Endothelial cell of umbilical vein (primary cell): ENCODE data around the gene FRMD7. TPM values are rescaled to one million over a fixed set of nuclear protein-coding genes. Genes with fewer than 3 reads are reported as not detected.

Experiments
- BruUV-seq: library from RNA; stranded (reverse); fragments of 400-500 nt; replicated peaks from 2 replicates; lab custom pipeline; 2021; lab: Mats Ljungman, UMichigan
- CTCF ChIA-PET: fragments of 300-600, 350-600 bp; sonication (Branson Sonifier 250); formaldehyde crosslinking; loops from one replicate; lab custom pipeline; 2021; ENCODE audit warnings: antibody characterized with exemption, inconsistent platforms; lab: Charles Lee
- POLR2A ChIA-PET: fragments of 300-600, 350-600 bp; sonication (Branson Sonifier 250); formaldehyde crosslinking; loops from one replicate; lab custom pipeline; 2021; ENCODE audit warnings: antibody characterized with exemption, inconsistent platforms; lab: Charles Lee
- DNase-seq: peaks from one replicate; pipeline ENCODE4 v3.0.0-alpha.2; 2011; ENCODE audit warnings: low read depth, low spot score
- FAIRE-seq: peaks from 2 replicates; lab custom pipeline; 2011; peaks lifted over from hg19 to GRCh38; lab: Jason Lieb, UNC
- H2AFZ ChIP-seq: 2 replicates; pipeline ENCODE4 v1.6.0; 2012; ENCODE audit warnings: low read depth, low read length, control low read depth, inconsistent platforms
- H3K27ac ChIP-seq: 2 replicates; pipeline ENCODE4 v1.5.1; 2011; ENCODE audit warnings: low read depth, mild to moderate bottlenecking, control low read depth, low read length, moderate library complexity; ENCODE audit not compliant: insufficient read depth
- H3K27me3 ChIP-seq, 2 experiments: 2 replicates each; pipeline versions ENCODE4 v1.6.0 to v1.6.1; 2011; ENCODE audit warnings: low read length in 2 of 2, mixed read lengths in 1 of 2; ENCODE audit not compliant: control insufficient read depth in 2 of 2, insufficient read depth in 2 of 2
- H3K36me3 ChIP-seq, 2 experiments: 2 replicates in 1 of 2; 3 replicates in 1 of 2; pipeline ENCODE4 v1.5.1; 2011; ENCODE audit warnings: low read length in 2 of 2, mild to moderate bottlenecking in 1 of 2, moderate library complexity in 1 of 2; ENCODE audit not compliant: control insufficient read depth in 2 of 2, insufficient read depth in 2 of 2; ENCODE audit errors: extremely low read depth in 1 of 2
- H3K4me1 ChIP-seq: 3 replicates; pipeline ENCODE4 v1.5.1; 2011; ENCODE audit warnings: mild to moderate bottlenecking, low read length; ENCODE audit not compliant: control insufficient read depth, insufficient read depth; ENCODE audit errors: extremely low read depth
- H3K4me2 ChIP-seq: 2 replicates; pipeline ENCODE4 v1.6.1; 2011; ENCODE audit warnings: low read length, control low read depth, mixed read lengths; ENCODE audit not compliant: insufficient read depth
- H3K4me3 ChIP-seq, 3 experiments: fragments of 200-600 bp in 1 of 3; sonication (generic), shearing (Covaris generic) in 1 of 3; replicated peaks in 1 of 3; 2 replicates each; pipeline ENCODE4 v1.5.1; 2011 to 2016; ENCODE audit warnings: control low read depth in 3 of 3, low read length in 3 of 3, mild to moderate bottlenecking in 2 of 3, inconsistent platforms in 1 of 3, low read depth in 1 of 3, moderate library complexity in 1 of 3; ENCODE audit not compliant: insufficient read depth in 1 of 3
- H3K79me2 ChIP-seq: 2 replicates; pipeline ENCODE4 v1.6.0; 2012; ENCODE audit warnings: low read length, inconsistent platforms; ENCODE audit not compliant: control insufficient read depth, insufficient read depth
- H3K9ac ChIP-seq: replicated peaks from 2 replicates; pipeline ENCODE3; 2011; ENCODE audit warnings: low read length, control low read depth; ENCODE audit not compliant: insufficient read depth; ENCODE audit errors: extremely low read depth
- H3K9me1 ChIP-seq: replicated peaks from 3 replicates; pipeline ENCODE4 v1.6.0; 2011; ENCODE audit warnings: mild to moderate bottlenecking, low read length; ENCODE audit not compliant: control insufficient read depth, insufficient read depth; ENCODE audit errors: extremely low read depth
- H3K9me3 ChIP-seq: replicated peaks from 2 replicates; pipeline ENCODE4 v1.5.1; 2012; ENCODE audit warnings: low read length, inconsistent platforms; ENCODE audit not compliant: control insufficient read depth, insufficient read depth
- H4K20me1 ChIP-seq: replicated peaks from 2 replicates; pipeline ENCODE3; 2011; ENCODE audit warnings: mild to moderate bottlenecking, low read length; ENCODE audit not compliant: control insufficient read depth, insufficient read depth; ENCODE audit errors: extremely low read depth
- CTCF ChIP-seq, 2 donors: IDR thresholded peaks; 1 replicate in 1 of 2; 2 replicates in 1 of 2; pipeline ENCODE4 v1.5.1; 2011; ENCODE audit warnings: low read length in 2 of 2, mild to moderate bottlenecking in 2 of 2, moderate library complexity in 2 of 2, control low read depth in 1 of 2, inconsistent platforms in 1 of 2, low read depth in 1 of 2; ENCODE audit not compliant: insufficient read depth in 1 of 2; ENCODE audit errors: extremely low read depth in 1 of 2
- EZH2 ChIP-seq: IDR thresholded peaks from 2 replicates; pipeline ENCODE4 v1.6.1; 2012; ENCODE audit warnings: borderline replicate concordance, low read depth, mild to moderate bottlenecking, moderate library complexity, low read length, inconsistent platforms; ENCODE audit not compliant: severe bottlenecking
- FOS ChIP-seq: IDR thresholded peaks from 2 replicates; pipeline ENCODE4 v1.6.1; 2011; ENCODE audit warnings: mild to moderate bottlenecking, low read length, moderate library complexity, borderline replicate concordance; ENCODE audit not compliant: insufficient read depth
- GATA2 ChIP-seq: IDR thresholded peaks from 2 replicates; pipeline ENCODE4 v1.7.0; 2011; ENCODE audit warnings: low read depth, mild to moderate bottlenecking, moderate library complexity, mixed read lengths, low read length; ENCODE audit not compliant: insufficient read length, insufficient read depth
- JUN ChIP-seq: IDR thresholded peaks from 2 replicates; pipeline ENCODE4 v1.6.1; 2011; ENCODE audit warnings: borderline replicate concordance, low read depth; ENCODE audit not compliant: insufficient read length, insufficient read depth
- MYC ChIP-seq: IDR thresholded peaks from one replicate; pipeline ENCODE4 v1.6.1; 2011; ENCODE audit warnings: mild to moderate bottlenecking, low read depth, low read length
- POLR2A ChIP-seq: IDR thresholded peaks from 2 replicates; pipeline ENCODE4 v1.6.1; 2012; ENCODE audit warnings: low read depth, mild to moderate bottlenecking, control low read depth, low read length
- POLR2AphosphoS5 ChIP-seq: IDR thresholded peaks from 2 replicates; pipeline ENCODE4 v1.6.1; 2012; ENCODE audit warnings: low read depth, mild to moderate bottlenecking, control low read depth, low read length, moderate library complexity; ENCODE audit not compliant: insufficient read depth
- dilution Hi-C: fragments of 300-500 bp; cut with MboI; formaldehyde crosslinking; loops from one replicate; pipeline ENCODE4 v1.15.0; 2019; ENCODE audit warnings: low sequenced_read_pairs; ENCODE audit not compliant: extremely low pct_ligation_motif_present
- intact Hi-C: fragments of 100-400 bp; cut with micrococcal nuclease; formaldehyde crosslinking; loops from one replicate; pipeline ENCODE4 v1.10.0; 2022
- polyA plus RNA-seq, 4 experiments: library from polyadenylated mRNA; depleted of rRNA in 3 of 4; stranded (reverse) in 3 of 4; unstranded in 1 of 4; fragments of >200 nt; gene quantifications; 2 replicates each; pipeline versions ENCODE4 v1.2.1 to v1.2.3, GENCODE V29; 2011 to 2012; ENCODE audit warnings: missing spikeins in 1 of 4
- total RNA-seq: library from RNA; stranded (reverse); gene quantifications from 2 replicates; pipeline ENCODE4 v1.2.3, GENCODE V29; 2021
- TF ChIP-seq, protein P1 (sequence below): IDR thresholded peaks from 2 replicates; pipeline ENCODE4 v1.6.1; 2011; ENCODE audit not compliant: insufficient read depth, insufficient read length

The FRMD7 gene
- total and polyA plus RNA-seq, 2 donors (not counting 3 experiments of a cell fraction or from before 2014, with no cell fraction given) = not detected

- dilution Hi-C loops = no loop called here
- intact Hi-C loops = no loop called here
Measured at GRCh38 chrX:132120913-132121312, 6.9 kb downstream of the FRMD7 start.

More at GRCh38 chrX:132120913-132121312, 6.9 kb downstream of the FRMD7 start:
- Histone ChIP-seq H2AFZ (no peak overlapping the region), H3K4me2 (no peak overlapping the region), H3K79me2 (no peaks in the 10 kb centered on the region), H4K20me1 (no peaks in the 10 kb centered on the region), H3K4me1 (no peaks in the 10 kb centered on the region), H3K9me3 (no peaks in the 10 kb centered on the region), H3K36me3 (no peaks in the 10 kb centered on the region), H3K9ac (no peak overlapping the region), H3K9me1 (no peaks in the 10 kb centered on the region), H3K27me3 (no peaks in the 10 kb centered on the region), H3K4me3 (no peak overlapping the region), H3K27ac (no peak overlapping the region)
- BruUV-seq = no TSS peak
- DNase-seq (no peak), FAIRE-seq (no peak)
- TF ChIP-seq POLR2AphosphoS5 (no peak), EZH2 (no peak), JUN (no peak), POLR2A (no peak), FOS (no peak), CTCF (IDR thresholded peaks at IDR 0.05; ENCODE audit: extremely low read depth in 1 of 2, insufficient read depth in 1 of 2, low read depth in 1 of 2, low read length in 2 of 2) (no peak), MYC (no peak), GATA2 (no peak)
- TF ChIP-seq, protein P1, sequence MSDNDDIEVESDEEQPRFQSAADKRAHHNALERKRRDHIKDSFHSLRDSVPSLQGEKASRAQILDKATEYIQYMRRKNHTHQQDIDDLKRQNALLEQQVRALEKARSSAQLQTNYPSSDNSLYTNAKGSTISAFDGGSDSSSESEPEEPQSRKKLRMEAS = no peak
- ChIA-PET CTCF (no interaction called here), POLR2A (no interaction called here)
